ENCODE measurements around the gene STX2.
"Not testable (repeated sequence)": the region's sequence is repeated elsewhere in the genome, so short reads cannot be mapped to it uniquely, and the experiment has no call there.

The STX2 gene

DNA sequence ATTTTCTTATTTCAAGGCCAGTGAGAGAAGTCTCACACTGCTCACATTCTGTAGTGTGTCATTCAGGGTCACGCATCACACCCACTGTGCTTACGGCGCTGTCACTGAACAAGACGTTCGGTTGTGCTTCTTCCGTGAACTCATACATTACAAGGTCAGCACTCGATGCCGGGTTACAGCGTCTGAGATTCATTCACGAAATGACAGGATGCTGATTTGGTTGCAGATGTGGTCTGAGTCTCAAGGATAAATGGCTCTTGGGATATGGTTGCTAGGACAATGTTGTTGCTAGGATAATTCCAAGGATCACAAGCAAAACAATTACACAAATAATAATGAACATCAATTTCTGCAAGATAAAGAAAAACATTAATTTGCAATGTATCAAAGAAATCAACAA is 47.4 kb downstream of the STX2 start:
- DNase-seq = no peak
- Histone ChIP-seq H3K27me3 (replicated peaks in 2 of 5; ENCODE audit: control insufficient read depth in 4 of 5, insufficient read depth in 5 of 5, low read length in 4 of 5) (no peaks in the 10 kb centered on the region), H3K4me1 (ENCODE audit: control extremely low read depth in 1 of 4, control insufficient read depth in 4 of 4, insufficient read depth in 4 of 4, low read length in 3 of 4) (no peaks in the 10 kb centered on the region), H3K9me3 (ENCODE audit: control extremely low read depth in 1 of 5, control insufficient read depth in 4 of 5, insufficient read depth in 2 of 5, low read depth in 1 of 5, low read length in 4 of 5) (no peaks in the 10 kb centered on the region), H3K27ac (ENCODE audit: insufficient read depth in 1 of 2, low read depth in 1 of 2, low read length in 2 of 2, poor library complexity in 1 of 2, severe bottlenecking in 2 of 2) (no peak overlapping the region), H3K4me3 (ENCODE audit: control insufficient read depth in 1 of 7, extremely low read depth in 1 of 7, insufficient read depth in 4 of 7, low read depth in 2 of 7, low read length in 6 of 7) (no peak overlapping the region), H3K36me3 (ENCODE audit: control insufficient read depth in 4 of 4, insufficient read depth in 4 of 4, low read length in 3 of 4) (peaks cover 0 to 10% (median 4%) of the 10 kb centered on the region in 4 experiments)
- ChIA-PET CTCF (no interaction called here), POLR2A (no interaction called here)
- WGBS (ENCODE audit: insufficient coverage) = 96% methylated on average over 7 of the region's 10 CpGs

DNA sequence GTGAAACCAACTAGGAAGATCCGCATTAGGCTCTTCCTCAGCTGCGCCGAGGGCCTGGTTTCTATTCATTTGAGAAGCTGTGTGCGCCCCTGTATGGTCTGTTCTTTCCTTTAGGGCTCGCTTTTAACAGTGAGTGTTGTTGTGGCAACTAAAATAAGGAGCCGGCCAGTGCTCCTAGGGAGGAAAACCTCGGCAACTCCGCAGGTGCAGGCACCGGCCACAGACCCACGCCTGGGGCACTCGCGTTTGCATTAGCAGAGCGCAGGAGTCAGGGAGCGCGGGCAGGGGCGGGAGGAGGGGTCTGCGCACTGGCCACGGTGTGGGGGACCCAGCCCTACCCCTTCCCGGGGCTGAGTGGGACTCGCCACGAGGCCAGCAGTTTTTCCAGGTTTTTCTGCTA is 50.5 kb downstream of the STX2 start:
- ChIA-PET POLR2A (no interaction called here), CTCF (interaction anchor here (1.6 kb wide), 1 partner anchor 8 kb away, joined by 3 read pairs; no protein-coding TSS in a partner anchor)
- WGBS (ENCODE audit: insufficient coverage) = 93% methylated on average over 21 of the region's 21 CpGs
- no peak overlapping the region for H3K27ac ChIP-seq (ENCODE audit: insufficient read depth in 1 of 2, low read depth in 1 of 2, low read length in 2 of 2, poor library complexity in 1 of 2, severe bottlenecking in 2 of 2)
- H3K4me1 ChIP-seq (ENCODE audit: control extremely low read depth in 1 of 4, control insufficient read depth in 4 of 4, insufficient read depth in 4 of 4, low read length in 3 of 4) = no peaks in the 10 kb centered on the region
- peaks cover 0 to 16% (median 4%) of the 10 kb centered on the region in 5 experiments for H3K9me3 ChIP-seq (ENCODE audit: control extremely low read depth in 1 of 5, control insufficient read depth in 4 of 5, insufficient read depth in 2 of 5, low read depth in 1 of 5, low read length in 4 of 5)
- peaks cover 0 to 4% (median 1%) of the 10 kb centered on the region in 4 experiments for H3K36me3 ChIP-seq (ENCODE audit: control insufficient read depth in 4 of 4, insufficient read depth in 4 of 4, low read length in 3 of 4)
- H3K4me3 ChIP-seq (ENCODE audit: control insufficient read depth in 1 of 7, extremely low read depth in 1 of 7, insufficient read depth in 4 of 7, low read depth in 2 of 7, low read length in 6 of 7) = no peak overlapping the region
- H3K27me3 ChIP-seq (replicated peaks in 2 of 5; ENCODE audit: control insufficient read depth in 4 of 5, insufficient read depth in 5 of 5, low read length in 4 of 5) = no peaks in the 10 kb centered on the region
- no peak for DNase-seq

DNA sequence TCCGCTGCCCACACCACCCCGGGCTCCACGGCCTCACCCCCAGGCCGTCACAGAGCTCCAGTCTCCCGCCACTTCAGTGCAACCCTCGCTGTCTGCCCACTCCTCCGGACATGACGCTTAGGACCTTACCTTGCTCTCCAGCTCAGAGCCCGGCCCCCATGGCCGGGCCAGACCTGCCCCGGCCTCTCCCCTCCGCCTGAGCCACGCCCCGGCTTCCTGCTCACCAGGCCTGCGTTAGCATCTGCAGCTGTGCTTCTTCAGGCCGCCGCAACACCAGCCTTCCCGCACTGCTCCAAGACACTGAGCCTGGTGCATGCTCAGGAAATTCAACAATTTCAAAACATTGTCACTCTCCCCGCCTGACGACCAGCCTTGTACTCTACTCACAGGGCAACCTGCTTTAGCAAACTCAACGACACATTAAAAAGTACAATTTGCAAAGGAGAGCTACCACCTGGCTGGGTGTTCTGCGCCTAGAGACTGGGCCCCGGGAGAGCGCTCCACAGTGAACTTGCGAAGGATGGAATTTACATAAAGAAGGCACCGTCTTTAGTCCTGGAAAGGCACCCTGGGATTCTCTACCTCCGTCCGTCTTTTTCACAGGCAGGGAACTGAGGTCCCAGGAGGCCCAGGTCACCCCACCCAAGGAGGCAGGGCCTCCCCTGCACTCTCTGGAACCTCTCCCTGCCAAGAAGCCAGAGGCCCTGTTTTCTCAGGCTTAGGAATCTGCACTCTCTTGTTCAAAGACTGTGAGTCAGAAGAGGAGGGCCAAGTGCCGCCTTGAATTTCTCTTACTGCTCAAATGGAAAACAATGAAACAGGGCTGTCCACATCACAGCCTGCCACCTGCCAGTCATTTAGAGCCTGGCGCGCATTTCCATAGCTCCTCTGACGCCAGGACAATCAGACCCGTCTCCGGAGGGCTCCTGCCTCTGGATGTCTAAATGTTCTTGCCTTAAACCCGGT is 51.3 kb downstream of the STX2 start:
- H3K27ac ChIP-seq (ENCODE audit: insufficient read depth in 1 of 2, low read depth in 1 of 2, low read length in 2 of 2, poor library complexity in 1 of 2, severe bottlenecking in 2 of 2) = no peak overlapping the region
- no peak for DNase-seq
- no peak overlapping the region for H3K4me3 ChIP-seq (ENCODE audit: control insufficient read depth in 1 of 7, extremely low read depth in 1 of 7, insufficient read depth in 4 of 7, low read depth in 2 of 7, low read length in 6 of 7)
- ChIA-PET POLR2A (no interaction called here), CTCF (interaction anchor here (1.6 kb wide), 1 partner anchor 9 kb away, joined by 3 read pairs; no protein-coding TSS in a partner anchor)
- H3K36me3 ChIP-seq (ENCODE audit: control insufficient read depth in 4 of 4, insufficient read depth in 4 of 4, low read length in 3 of 4) = peaks cover 0 to 4% (median 1%) of the 10 kb centered on the region in 4 experiments
- no peaks in the 10 kb centered on the region for H3K4me1 ChIP-seq (ENCODE audit: control extremely low read depth in 1 of 4, control insufficient read depth in 4 of 4, insufficient read depth in 4 of 4, low read length in 3 of 4)
- WGBS (ENCODE audit: insufficient coverage) = 95% methylated on average over 32 of the region's 35 CpGs
- H3K9me3 ChIP-seq (ENCODE audit: control extremely low read depth in 1 of 5, control insufficient read depth in 4 of 5, insufficient read depth in 2 of 5, low read depth in 1 of 5, low read length in 4 of 5) = peaks cover 0 to 16% (median 4%) of the 10 kb centered on the region in 5 experiments
- H3K27me3 ChIP-seq (replicated peaks in 2 of 5; ENCODE audit: control insufficient read depth in 4 of 5, insufficient read depth in 5 of 5, low read length in 4 of 5) = no peaks in the 10 kb centered on the region

DNA sequence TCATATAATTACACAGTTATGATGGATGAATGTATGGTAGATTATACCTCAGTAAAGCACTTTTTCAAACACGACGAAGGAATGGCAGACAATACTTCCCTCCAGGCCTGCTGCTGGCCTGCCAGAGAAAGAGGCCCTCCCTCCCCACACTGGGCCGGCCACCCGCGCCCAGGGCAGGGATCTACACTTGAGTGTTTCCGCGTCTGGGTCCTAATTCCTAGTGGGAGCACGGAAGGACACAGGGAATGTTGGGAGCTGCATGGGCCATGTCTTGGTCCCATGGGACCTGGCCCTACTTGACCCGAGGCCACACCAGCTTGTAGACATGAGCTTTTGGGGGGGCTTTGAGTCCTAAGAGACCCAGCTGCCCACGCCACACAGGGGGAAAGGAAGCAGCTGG is 52.0 kb downstream of the STX2 start:
- no peak overlapping the region for H3K27ac ChIP-seq (ENCODE audit: insufficient read depth in 1 of 2, low read depth in 1 of 2, low read length in 2 of 2, poor library complexity in 1 of 2, severe bottlenecking in 2 of 2)
- peaks cover 0 to 16% (median 4%) of the 10 kb centered on the region in 5 experiments for H3K9me3 ChIP-seq (ENCODE audit: control extremely low read depth in 1 of 5, control insufficient read depth in 4 of 5, insufficient read depth in 2 of 5, low read depth in 1 of 5, low read length in 4 of 5)
- 100% methylated on average over 6 of the region's 10 CpGs for WGBS (ENCODE audit: insufficient coverage)
- peaks cover 0 to 4% (median 1%) of the 10 kb centered on the region in 4 experiments for H3K36me3 ChIP-seq (ENCODE audit: control insufficient read depth in 4 of 4, insufficient read depth in 4 of 4, low read length in 3 of 4)
- DNase-seq = no peak
- no peaks in the 10 kb centered on the region for H3K27me3 ChIP-seq (replicated peaks in 2 of 5; ENCODE audit: control insufficient read depth in 4 of 5, insufficient read depth in 5 of 5, low read length in 4 of 5)
- H3K4me1 ChIP-seq (ENCODE audit: control extremely low read depth in 1 of 4, control insufficient read depth in 4 of 4, insufficient read depth in 4 of 4, low read length in 3 of 4) = no peaks in the 10 kb centered on the region
- ChIA-PET POLR2A (no interaction called here), CTCF (interaction anchor here (1.6 kb wide), 1 partner anchor 10 kb away, joined by 3 read pairs; no protein-coding TSS in a partner anchor)
- no peak overlapping the region for H3K4me3 ChIP-seq (ENCODE audit: control insufficient read depth in 1 of 7, extremely low read depth in 1 of 7, insufficient read depth in 4 of 7, low read depth in 2 of 7, low read length in 6 of 7)

DNA sequence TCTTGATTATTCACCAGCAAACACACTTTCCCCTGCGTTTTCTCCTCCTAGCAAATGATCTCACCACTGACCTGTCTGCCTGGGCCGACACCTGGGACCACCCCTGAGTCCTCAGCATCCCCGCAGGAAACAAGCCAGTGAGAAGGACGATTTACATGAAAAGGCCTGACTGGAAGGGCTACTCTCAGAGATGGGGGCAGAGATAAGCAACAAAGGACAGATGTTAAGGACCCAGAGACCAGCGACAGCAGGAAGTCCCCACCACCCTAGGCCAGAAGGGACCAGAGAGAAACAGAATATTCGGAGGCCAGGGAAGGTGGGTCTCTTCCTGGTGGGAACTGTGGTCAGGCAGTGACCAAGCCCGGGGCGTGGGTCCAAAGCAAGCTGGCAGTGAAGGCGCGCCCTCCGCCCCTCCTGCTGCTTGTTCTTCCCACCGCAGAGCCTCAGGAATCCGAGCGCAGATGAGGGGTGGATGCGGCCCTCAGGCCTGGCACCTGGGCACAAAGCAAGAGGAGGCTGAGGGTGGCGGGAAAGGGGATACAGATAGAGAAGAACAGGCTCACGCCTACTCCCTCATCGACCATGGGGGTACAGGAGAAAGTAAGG is 55.8 kb downstream of the STX2 start:
- POLR2A ChIA-PET = no interaction called here

DNA sequence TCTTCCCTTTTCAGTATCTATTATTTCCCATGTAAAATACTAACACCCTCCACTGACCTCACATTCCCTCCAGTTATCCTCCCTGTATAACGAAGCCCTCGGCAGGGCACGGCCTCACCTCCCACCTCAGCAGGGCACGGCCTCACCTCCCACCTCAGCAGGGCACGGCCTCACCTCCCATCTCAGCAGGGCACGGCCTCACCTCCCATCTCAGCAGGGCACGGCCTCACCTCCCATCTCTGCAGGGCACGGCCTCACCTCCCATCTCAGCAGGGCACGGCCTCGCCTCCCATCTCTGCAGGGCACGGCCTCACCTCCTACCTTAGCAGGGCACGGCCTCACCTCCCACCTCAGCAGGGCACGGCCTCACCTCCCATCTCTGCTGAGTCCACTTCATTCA is 56.8 kb downstream of the STX2 start:
- H3K36me3 ChIP-seq (ENCODE audit: control insufficient read depth in 4 of 4, insufficient read depth in 4 of 4, low read length in 3 of 4); H3K4me1 ChIP-seq (ENCODE audit: control extremely low read depth in 1 of 4, control insufficient read depth in 4 of 4, insufficient read depth in 4 of 4, low read length in 3 of 4); H3K27me3 ChIP-seq (replicated peaks in 2 of 5; ENCODE audit: control insufficient read depth in 4 of 5, insufficient read depth in 5 of 5, low read length in 4 of 5); H3K4me3 ChIP-seq (ENCODE audit: control insufficient read depth in 1 of 7, extremely low read depth in 1 of 7, insufficient read depth in 4 of 7, low read depth in 2 of 7, low read length in 6 of 7); CTCF ChIA-PET; DNase-seq; POLR2A ChIA-PET; H3K27ac ChIP-seq (ENCODE audit: insufficient read depth in 1 of 2, low read depth in 1 of 2, low read length in 2 of 2, poor library complexity in 1 of 2, severe bottlenecking in 2 of 2): not testable (repeated sequence)
- 98% methylated on average over 12 of the region's 13 CpGs for WGBS (ENCODE audit: insufficient coverage)
- H3K9me3 ChIP-seq (ENCODE audit: control extremely low read depth in 1 of 5, control insufficient read depth in 4 of 5, insufficient read depth in 2 of 5, low read depth in 1 of 5, low read length in 4 of 5) = peaks cover 0 to 18% (median 4%) of the 10 kb centered on the region in 5 experiments

More for the DNA sequence above, 55.8 kb downstream of the STX2 start:
- Histone ChIP-seq H3K27ac (ENCODE audit: insufficient read depth in 1 of 2, low read depth in 1 of 2, low read length in 2 of 2, poor library complexity in 1 of 2, severe bottlenecking in 2 of 2) (no peak overlapping the region), H3K36me3 (ENCODE audit: control insufficient read depth in 4 of 4, insufficient read depth in 4 of 4, low read length in 3 of 4) (no peaks in the 10 kb centered on the region), H3K9me3 (ENCODE audit: control extremely low read depth in 1 of 5, control insufficient read depth in 4 of 5, insufficient read depth in 2 of 5, low read depth in 1 of 5, low read length in 4 of 5) (peaks cover 0 to 16% (median 4%) of the 10 kb centered on the region in 5 experiments), H3K27me3 (replicated peaks in 2 of 5; ENCODE audit: control insufficient read depth in 4 of 5, insufficient read depth in 5 of 5, low read length in 4 of 5) (no peaks in the 10 kb centered on the region), H3K4me3 (ENCODE audit: control insufficient read depth in 1 of 7, extremely low read depth in 1 of 7, insufficient read depth in 4 of 7, low read depth in 2 of 7, low read length in 6 of 7) (no peak overlapping the region), H3K4me1 (ENCODE audit: control extremely low read depth in 1 of 4, control insufficient read depth in 4 of 4, insufficient read depth in 4 of 4, low read length in 3 of 4) (no peaks in the 10 kb centered on the region)
- 88% methylated on average over 18 of the region's 18 CpGs for WGBS (ENCODE audit: insufficient coverage)
- CTCF ChIA-PET = no interaction called here
- no peak for DNase-seq

All from common myeloid progenitor, CD34-positive (primary cell).